Measurements from ENCODE around the gene BLACAT1. TPM values are rescaled to one million over a fixed set of nuclear protein-coding genes. Genes with fewer than 3 reads are reported as not detected.
A peak's percentile ranks its signal among the peaks of the same experiment; 100 is the strongest.

Gene BLACAT1
- total and polyA plus RNA-seq, 2 of the 8 experiments (the other 6 are each of a cell fraction or from before 2014, with no cell fraction given): 3.5 to 10.5 TPM

DNA sequence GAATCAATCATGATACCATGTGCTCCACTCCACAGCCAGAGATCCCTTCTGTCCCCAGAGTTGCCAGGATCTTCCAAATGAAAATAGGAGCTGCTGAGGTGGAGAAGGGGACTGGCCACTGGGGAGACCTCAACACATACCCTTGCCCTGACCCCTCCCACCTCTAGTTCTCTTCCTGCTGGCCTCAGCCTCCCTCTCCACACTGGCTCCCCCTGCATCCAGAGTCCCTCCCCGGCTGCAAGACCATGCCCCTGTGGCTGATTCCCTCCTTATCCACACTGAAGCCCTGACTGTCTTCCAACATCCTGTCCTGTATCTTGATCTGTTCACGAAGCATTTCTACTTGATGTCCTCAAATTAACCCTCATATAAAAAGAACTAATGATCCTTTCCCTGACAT, 27.5 kb upstream of the BLACAT1 start:
- peaks cover 0 to 19% (median 10%) of the 10 kb centered on the region in 4 experiments; a peak in 6 of 7 replicates for H3K4me1 ChIP-seq (replicated peaks in 1 of 4; ENCODE audit: control insufficient read depth in 3 of 4, insufficient read depth in 4 of 4, low read length in 3 of 4)
- no peak overlapping the region for H3K4me3 ChIP-seq (ENCODE audit: extremely low read depth in 1 of 4, insufficient read depth in 2 of 4, low read depth in 3 of 4, low read length in 4 of 4)
- H2AK5ac ChIP-seq (ENCODE audit: low read depth, low read length): no peak overlapping the region
- H2BK15ac ChIP-seq (ENCODE audit: low read length): 0 out of 2 replicates have a peak overlapping the region, but pooled peaks have one; percentile 22
- FAIRE-seq (no peak), DNase-seq (ENCODE audit: low read depth in 1 of 2, low spot score in 2 of 2) (no peak)
- no peaks in the 10 kb centered on the region for H4K20me1 ChIP-seq (replicated peaks in 1 of 2; ENCODE audit: control insufficient read depth in 1 of 2, insufficient read depth in 2 of 2, low read length in 2 of 2)
- H3K27me3 ChIP-seq (replicated peaks in 1 of 4; ENCODE audit: control insufficient read depth in 3 of 4, extremely low read depth in 1 of 4, insufficient read depth in 3 of 4, low read length in 3 of 4): peaks cover 0 to 11% (median 6%) of the 10 kb centered on the region in 4 experiments; a peak in 4 of 7 replicates
- H4K91ac ChIP-seq (replicated peaks; ENCODE audit: insufficient read length, low read length): peak overlapping the region; percentile 20
- no peak overlapping the region for H3K4me2 ChIP-seq (ENCODE audit: insufficient read depth in 1 of 2, low read depth in 2 of 2, low read length in 2 of 2)
- no peaks in the 10 kb centered on the region; the same call in 1 of the 2 replicates for H3K23me2 ChIP-seq (ENCODE audit: low read depth, low read length)
- H3K79me2 ChIP-seq (ENCODE audit: control insufficient read depth in 1 of 2, insufficient read depth in 2 of 2, low read length in 2 of 2): no peaks in the 10 kb centered on the region
- CTCF ChIA-PET (ENCODE audit: partially characterized antibody): interaction anchor here (0.7 to 36.9 kb wide), 13 partner anchors 10 to 155 kb away, joined by 3 to 1626 read pairs (median 11); partner anchors contain the start of genes BLACAT1, CDK18 and LEMD1
- H2BK120ac ChIP-seq (replicated peaks; ENCODE audit: low read depth, low read length): no peak overlapping the region
- H4K5ac ChIP-seq (ENCODE audit: insufficient read length, low read depth, low read length): no peak overlapping the region
- H2AFZ ChIP-seq (ENCODE audit: low read length): no peak overlapping the region
- no peak overlapping the region for H3K56ac ChIP-seq (replicated peaks; ENCODE audit: insufficient read length, low read depth, low read length)
- 91% methylated on average over 2 of the region's 2 CpGs; no CpG with 5 or more reads in 1 of the 2 experiments for WGBS, 2 experiments (ENCODE audit: extremely low coverage in 1 of 2, insufficient coverage in 1 of 2, insufficient read length in 1 of 2, insufficient replicate concordance in 2 of 2, low coverage in 1 of 2, low lambda C conversion rate in 2 of 2, missing lambda C conversion rate in 1 of 2)
- no peak overlapping the region for H3K14ac ChIP-seq (ENCODE audit: insufficient read length)
- no peak overlapping the region for H2BK5ac ChIP-seq (ENCODE audit: low read depth, low read length)
- H3K9ac ChIP-seq (replicated peaks in 1 of 4; ENCODE audit: extremely low read depth in 1 of 4, low read depth in 3 of 4, low read length in 3 of 4): no peak overlapping the region
- no peak overlapping the region for H3K18ac ChIP-seq (ENCODE audit: extremely low read depth, low read length)
- H3K27ac ChIP-seq (ENCODE audit: low read depth, low read length): no peak overlapping the region
- H3K4ac ChIP-seq (replicated peaks; ENCODE audit: insufficient read length, low read depth, low read length): no peak overlapping the region
- H3K23ac ChIP-seq (ENCODE audit: insufficient read length): no peak overlapping the region
- POLR2A ChIA-PET (ENCODE audit: partially characterized antibody): interaction anchor here (1.0 to 2.5 kb wide), 3 partner anchors 19 to 29 kb away, joined by 5 to 10 read pairs (median 8); partner anchors contain the start of gene BLACAT1
- H2BK12ac ChIP-seq (ENCODE audit: low read depth, low read length): peak overlapping the region; percentile 2; the same call in 1 of the 2 replicates
- no peaks in the 10 kb centered on the region for H3K9me3 ChIP-seq (ENCODE audit: insufficient read depth in 2 of 2, low read depth in 1 of 2, low read length in 1 of 2)
- no peaks in the 10 kb centered on the region for H3K36me3 ChIP-seq (ENCODE audit: control insufficient read depth in 2 of 4, insufficient read depth in 4 of 4, low read length in 3 of 4)
- no peak overlapping the region for H4K8ac ChIP-seq (ENCODE audit: extremely low read depth, insufficient read depth, low read length)
- H2BK20ac ChIP-seq (ENCODE audit: low read length): no peak overlapping the region
- H3K79me1 ChIP-seq (ENCODE audit: low read depth, low read length): no peaks in the 10 kb centered on the region
- TF ChIP-seq HDAC2 (IDR thresholded peaks at IDR 0.05; ENCODE audit: borderline replicate concordance in 1 of 2, low read depth in 2 of 2, low read length in 2 of 2): no peak
- no peak for TF ChIP-seq SIRT6 (IDR thresholded peaks at IDR 0.05; ENCODE audit: low read length)
- no peak for TF ChIP-seq RXRA (IDR thresholded peaks at IDR 0.05; ENCODE audit: insufficient read depth, low read depth, low read length)
- TF ChIP-seq SP2 (IDR thresholded peaks at IDR 0.05; ENCODE audit: low read length): no peak
- TF ChIP-seq POU5F1 (IDR thresholded peaks at IDR 0.05; ENCODE audit: low read depth, low read length): no peak
- TF ChIP-seq KDM5A (IDR thresholded peaks at IDR 0.05; ENCODE audit: low read length): no peak
- no peak for TF ChIP-seq CEBPB (IDR thresholded peaks at IDR 0.05; ENCODE audit: low read depth, low read length)
- no peak for TF ChIP-seq HDAC6 (IDR thresholded peaks at IDR 0.05; ENCODE audit: low read depth, low read length)
- no peak for TF ChIP-seq SRF (IDR thresholded peaks at IDR 0.05; ENCODE audit: low read depth, low read length)
- no peak for TF ChIP-seq GABPA (IDR thresholded peaks at IDR 0.05; ENCODE audit: borderline replicate concordance, insufficient read depth, low read length)
- TF ChIP-seq, protein P1, sequence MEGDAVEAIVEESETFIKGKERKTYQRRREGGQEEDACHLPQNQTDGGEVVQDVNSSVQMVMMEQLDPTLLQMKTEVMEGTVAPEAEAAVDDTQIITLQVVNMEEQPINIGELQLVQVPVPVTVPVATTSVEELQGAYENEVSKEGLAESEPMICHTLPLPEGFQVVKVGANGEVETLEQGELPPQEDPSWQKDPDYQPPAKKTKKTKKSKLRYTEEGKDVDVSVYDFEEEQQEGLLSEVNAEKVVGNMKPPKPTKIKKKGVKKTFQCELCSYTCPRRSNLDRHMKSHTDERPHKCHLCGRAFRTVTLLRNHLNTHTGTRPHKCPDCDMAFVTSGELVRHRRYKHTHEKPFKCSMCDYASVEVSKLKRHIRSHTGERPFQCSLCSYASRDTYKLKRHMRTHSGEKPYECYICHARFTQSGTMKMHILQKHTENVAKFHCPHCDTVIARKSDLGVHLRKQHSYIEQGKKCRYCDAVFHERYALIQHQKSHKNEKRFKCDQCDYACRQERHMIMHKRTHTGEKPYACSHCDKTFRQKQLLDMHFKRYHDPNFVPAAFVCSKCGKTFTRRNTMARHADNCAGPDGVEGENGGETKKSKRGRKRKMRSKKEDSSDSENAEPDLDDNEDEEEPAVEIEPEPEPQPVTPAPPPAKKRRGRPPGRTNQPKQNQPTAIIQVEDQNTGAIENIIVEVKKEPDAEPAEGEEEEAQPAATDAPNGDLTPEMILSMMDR (IDR thresholded peaks at IDR 0.05; ENCODE audit: control extremely low read depth in 1 of 3, insufficient read depth in 1 of 3, low read depth in 1 of 3, low read length in 3 of 3): no peak
